ENCODE results near the gene SDK1. TPM values are rescaled to one million over a fixed set of nuclear protein-coding genes. Genes with fewer than 3 reads are reported as not detected.

Gene SDK1
- total RNA-seq, 2 donors from 2014 or later = 19.8 to 32.4 TPM

DNA sequence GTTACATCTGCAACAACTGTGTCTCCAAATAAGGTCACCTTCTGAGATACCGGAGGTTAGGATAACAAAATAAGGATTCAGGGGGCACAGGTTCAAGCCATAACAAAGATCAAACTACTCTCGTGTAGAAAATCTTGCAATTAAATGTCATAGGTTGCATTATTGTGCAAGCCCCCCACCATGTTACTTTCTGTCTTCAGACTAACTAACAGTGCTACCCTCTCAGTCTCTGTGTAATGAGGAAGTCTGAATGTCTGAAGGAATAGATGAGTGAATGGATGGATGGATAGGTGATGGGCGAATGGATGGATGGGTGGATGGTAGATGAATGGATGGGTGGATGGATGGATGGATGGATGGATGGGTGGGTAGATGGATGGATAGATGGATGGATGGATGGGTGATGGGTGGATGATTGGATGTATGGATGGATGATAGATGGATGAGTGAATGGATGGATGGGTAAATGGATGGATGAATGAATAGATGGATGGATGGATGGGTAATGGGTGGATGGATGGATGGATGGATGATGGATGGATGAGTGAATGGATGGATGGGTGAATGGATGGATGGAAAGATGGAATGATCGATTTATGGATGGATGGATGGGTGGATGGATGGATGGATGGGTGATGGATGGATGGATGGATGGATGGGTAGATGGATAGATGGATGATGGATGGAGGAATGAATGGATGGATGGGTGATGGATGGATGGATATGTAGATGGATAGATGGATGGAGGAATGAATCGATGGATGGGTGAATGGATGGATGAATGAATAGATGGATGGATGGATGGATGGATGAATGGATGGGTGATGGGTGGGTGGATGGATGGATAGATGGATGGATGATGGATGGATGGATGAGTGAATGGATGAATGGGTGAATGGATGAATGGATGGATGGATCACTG, 823.8 kb downstream of the SDK1 start:
- 93 to 97% methylated on average over 5 of the region's 5 CpGs for WGBS, 2 donors
- H3K27ac ChIP-seq = no peak overlapping the region
- no peak overlapping the region for H3K4me3 ChIP-seq
- DNase-seq (no peak), ATAC-seq (no peak)
- no peaks in the 10 kb centered on the region for H3K27me3 ChIP-seq
- H3K9me3 ChIP-seq = no peaks in the 10 kb centered on the region
- TF ChIP-seq POLR2A (IDR thresholded peaks at IDR 0.05) = no peak
- TF ChIP-seq, protein P1, sequence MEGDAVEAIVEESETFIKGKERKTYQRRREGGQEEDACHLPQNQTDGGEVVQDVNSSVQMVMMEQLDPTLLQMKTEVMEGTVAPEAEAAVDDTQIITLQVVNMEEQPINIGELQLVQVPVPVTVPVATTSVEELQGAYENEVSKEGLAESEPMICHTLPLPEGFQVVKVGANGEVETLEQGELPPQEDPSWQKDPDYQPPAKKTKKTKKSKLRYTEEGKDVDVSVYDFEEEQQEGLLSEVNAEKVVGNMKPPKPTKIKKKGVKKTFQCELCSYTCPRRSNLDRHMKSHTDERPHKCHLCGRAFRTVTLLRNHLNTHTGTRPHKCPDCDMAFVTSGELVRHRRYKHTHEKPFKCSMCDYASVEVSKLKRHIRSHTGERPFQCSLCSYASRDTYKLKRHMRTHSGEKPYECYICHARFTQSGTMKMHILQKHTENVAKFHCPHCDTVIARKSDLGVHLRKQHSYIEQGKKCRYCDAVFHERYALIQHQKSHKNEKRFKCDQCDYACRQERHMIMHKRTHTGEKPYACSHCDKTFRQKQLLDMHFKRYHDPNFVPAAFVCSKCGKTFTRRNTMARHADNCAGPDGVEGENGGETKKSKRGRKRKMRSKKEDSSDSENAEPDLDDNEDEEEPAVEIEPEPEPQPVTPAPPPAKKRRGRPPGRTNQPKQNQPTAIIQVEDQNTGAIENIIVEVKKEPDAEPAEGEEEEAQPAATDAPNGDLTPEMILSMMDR (IDR thresholded peaks at IDR 0.05) = no peak
- intact Hi-C loops (cut with DNase I) = no loop called here
- no peaks in the 10 kb centered on the region for H3K4me1 ChIP-seq
- H3K36me3 ChIP-seq (replicated peaks in 1 of 2; ENCODE audit: insufficient read depth in 1 of 2, low read depth in 2 of 2) = no peaks in the 10 kb centered on the region

DNA sequence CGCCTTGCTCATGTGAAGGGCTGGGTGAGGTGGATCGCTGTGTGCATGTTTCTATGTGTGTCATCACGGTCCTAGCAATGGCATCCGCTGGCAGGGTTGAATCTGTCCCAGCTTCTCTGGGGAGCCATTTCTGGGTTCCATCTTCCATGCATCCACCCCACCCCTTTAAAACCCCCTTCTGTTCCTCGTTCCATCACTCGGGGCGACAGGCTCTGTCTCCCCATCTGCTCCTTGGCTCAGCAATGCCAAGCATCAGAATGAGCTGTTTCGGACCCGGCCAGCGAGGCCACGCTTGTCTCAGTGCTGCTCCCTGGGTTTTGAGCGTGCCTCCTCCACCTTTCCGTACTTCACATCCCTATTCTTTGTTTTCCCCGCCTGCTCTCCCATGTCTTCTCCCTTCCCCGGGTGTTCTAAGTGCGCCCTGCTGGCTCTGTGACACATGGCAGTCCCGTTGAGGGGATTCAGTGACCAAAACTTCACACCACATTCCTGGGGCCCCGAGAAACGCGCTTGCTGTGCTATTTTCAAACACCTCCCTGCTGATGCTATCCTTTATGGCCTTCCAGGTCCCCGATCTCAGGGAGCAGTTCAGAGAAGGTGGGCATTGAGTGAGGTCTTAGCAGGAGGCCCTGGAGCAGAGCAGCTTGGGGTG, 827.0 kb downstream of the SDK1 start:
- intact Hi-C loops (cut with DNase I) = no loop called here
- Histone ChIP-seq H3K27me3 (no peaks in the 10 kb centered on the region), H3K4me3 (no peak overlapping the region), H3K4me1 (peaks cover under 1% of the 10 kb centered on the region), H3K27ac (no peak overlapping the region), H3K36me3 (replicated peaks in 1 of 2; ENCODE audit: insufficient read depth in 1 of 2, low read depth in 2 of 2) (no peaks in the 10 kb centered on the region), H3K9me3 (no peaks in the 10 kb centered on the region)
- ATAC-seq (no peak), DNase-seq (no peak)
- 94 to 95% methylated on average over 21 of the region's 21 CpGs for WGBS, 2 donors
- TF ChIP-seq POLR2A (IDR thresholded peaks at IDR 0.05) = no peak
- TF ChIP-seq, protein P1 (IDR thresholded peaks at IDR 0.05) = no peak

DNA sequence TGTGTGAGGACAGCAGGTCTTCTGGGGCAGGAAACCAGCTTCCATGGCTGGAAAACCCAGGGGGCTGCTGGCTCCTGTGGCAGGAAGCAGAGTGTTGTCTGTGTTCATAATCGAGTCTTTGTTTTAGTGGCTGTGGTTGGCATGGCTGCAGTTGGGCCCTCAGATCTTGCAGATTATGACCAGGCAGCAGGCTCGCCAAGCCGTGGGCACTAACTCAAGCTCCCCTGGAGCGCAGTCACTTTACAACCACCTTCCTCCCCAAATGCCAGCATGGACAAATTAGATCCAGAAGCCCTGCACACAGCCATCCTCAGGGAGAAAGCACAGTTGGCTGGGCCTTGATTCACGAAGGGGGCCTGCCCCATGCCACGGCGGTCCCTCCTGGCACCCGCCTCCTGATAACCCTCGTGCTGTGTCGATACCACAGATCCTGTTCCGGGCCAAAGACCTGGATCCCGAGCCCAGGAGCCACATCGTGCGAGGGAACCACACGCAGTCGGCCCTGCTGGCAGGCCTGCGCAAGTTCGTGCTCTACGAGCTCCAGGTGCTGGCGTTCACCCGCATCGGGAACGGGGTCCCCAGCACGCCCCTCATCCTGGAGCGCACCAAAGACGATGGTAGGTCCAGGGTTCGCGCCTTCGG, 828.5 kb downstream of the SDK1 start:
- Histone ChIP-seq H3K4me3 (no peak overlapping the region), H3K27me3 (no peaks in the 10 kb centered on the region), H3K4me1 (peaks cover 17% of the 10 kb centered on the region), H3K36me3 (replicated peaks in 1 of 2; ENCODE audit: insufficient read depth in 1 of 2, low read depth in 2 of 2) (no peaks in the 10 kb centered on the region), H3K27ac (peak overlapping the region; percentile 7 to 65 (median 42)), H3K9me3 (no peaks in the 10 kb centered on the region)
- no peak for TF ChIP-seq POLR2A (IDR thresholded peaks at IDR 0.05)
- TF ChIP-seq, protein P1 (IDR thresholded peaks at IDR 0.05) = no peak
- WGBS, 2 donors = 86 to 96% methylated on average over 3 to 29 of the region's 29 CpGs
- intact Hi-C loops (cut with DNase I) = no loop called here
- DNase-seq (peak in 3 of 4 donors; percentile 47 to 60 (median 47)), ATAC-seq (peak; percentile 77)

DNA sequence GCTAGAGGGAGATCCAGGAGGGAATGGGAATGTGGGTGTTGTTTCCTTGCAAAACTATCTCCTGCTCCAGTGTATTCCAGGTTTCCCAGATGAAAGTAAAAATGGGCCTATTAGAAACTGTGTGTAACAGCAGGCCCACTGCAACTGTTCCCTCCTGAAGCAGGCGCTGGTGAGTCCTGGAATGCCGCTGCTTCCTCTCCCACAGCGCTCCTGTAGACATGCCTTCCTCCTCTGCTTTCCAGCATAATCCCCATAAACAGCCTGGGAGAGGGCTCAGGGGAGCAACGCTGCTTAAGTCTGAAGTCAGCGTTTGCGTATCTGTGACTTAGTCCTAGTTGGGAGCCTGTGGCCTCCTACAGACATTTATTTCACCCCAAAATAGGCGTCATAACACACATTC, 830.0 kb downstream of the SDK1 start:
- H3K27ac ChIP-seq = no peak overlapping the region
- H3K27me3 ChIP-seq = no peaks in the 10 kb centered on the region
- TF ChIP-seq, protein P1 (IDR thresholded peaks at IDR 0.05) = no peak
- no peak for TF ChIP-seq POLR2A (IDR thresholded peaks at IDR 0.05)
- intact Hi-C loops (cut with DNase I) = no loop called here
- no peaks in the 10 kb centered on the region for H3K36me3 ChIP-seq (replicated peaks in 1 of 2; ENCODE audit: insufficient read depth in 1 of 2, low read depth in 2 of 2)
- no peaks in the 10 kb centered on the region for H3K9me3 ChIP-seq
- no peak for DNase-seq
- 87 to 90% methylated on average over 7 of the region's 7 CpGs for WGBS, 2 donors
- H3K4me1 ChIP-seq = peaks cover 23% of the 10 kb centered on the region
- ATAC-seq = no peak
- H3K4me3 ChIP-seq = no peak overlapping the region

All from body of pancreas (tissue), 4 donors.